Activated CD4-positive, alpha-beta T cell treated with anti-CD3 and anti-CD28 coated beads, Interleukin-2, Interleukin-6, amounts not matched to agents 100 ng/mL and 50 ng/mL, durations not matched to agents 16 hours and 8 hours (primary cell): Measurements from ENCODE around the gene PSMA3.
"Not testable (repeated sequence)": the region's sequence is repeated elsewhere in the genome, so short reads cannot be mapped to it uniquely, and the experiment has no call there.

Experiments used
- DNase-seq: peaks from one replicate; pipeline ENCODE4 v3.0.0-alpha.2; 2020

The PSMA3 gene

GRCh38 chr14:58244556-58245387, at the start of gene PSMA3:
Gene PSMA3 (plus strand): TSS chr14:58244843. CDS start chr14:58244921, 78 bp downstream.
- DNase-seq, result peak; percentile 99

GRCh38 chr14:58196198-58196597, 48.4 kb upstream of the PSMA3 start:
- no peak for DNase-seq

DNA sequence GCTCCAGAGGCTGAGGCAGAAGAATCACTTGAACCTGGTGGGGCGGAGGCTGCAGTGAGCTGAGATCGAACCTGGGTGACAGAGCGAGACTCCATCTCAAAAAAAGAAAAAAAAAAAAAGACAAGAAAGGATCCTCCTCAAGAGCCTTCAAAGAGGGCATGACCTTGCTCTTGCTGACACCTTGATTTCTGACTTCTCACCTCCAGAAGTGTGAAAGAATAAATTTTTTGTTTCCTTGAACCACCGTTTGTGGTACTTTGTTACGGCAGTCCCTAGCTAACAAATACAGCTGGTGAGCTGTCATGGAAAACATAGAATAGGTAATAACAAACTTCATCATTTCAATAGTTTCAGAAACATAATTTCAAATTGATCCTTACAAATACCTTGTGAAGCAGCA, 46.6 kb upstream of the PSMA3 start:
- DNase-seq, result no peak

- DNase-seq, result peak; percentile 92
These were observed 44.7 kb upstream of the PSMA3 start, which contains the start of gene ACTR10 for GRCh38 chr14:58199726-58200479. Gene ACTR10 (plus strand): TSS chr14:58200149. CDS start chr14:58200218, 69 bp downstream.

DNA sequence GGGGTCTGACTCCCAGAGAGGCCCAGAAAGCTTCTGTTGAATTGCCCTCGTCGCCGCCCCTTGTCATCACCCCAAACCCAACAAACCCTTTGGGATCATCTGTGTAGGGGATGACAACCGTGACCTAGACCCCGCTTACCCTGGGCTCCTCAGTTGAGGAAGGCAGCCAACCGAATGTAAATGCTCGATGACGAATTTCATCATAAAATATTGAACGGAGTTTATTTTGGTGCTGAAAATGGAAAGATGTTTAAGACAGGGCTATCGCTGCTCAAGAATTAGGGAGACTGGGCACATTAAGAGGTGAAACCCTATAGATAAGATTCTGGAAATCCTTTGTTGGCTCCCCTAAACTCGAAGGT, 44.2 kb upstream of the PSMA3 start:
- DNase-seq, result no peak

GRCh38 chr14:58200846-58201245, 43.8 kb upstream of the PSMA3 start:
- DNase-seq, result no peak

GRCh38 chr14:58213176-58213575, 31.5 kb upstream of the PSMA3 start:
- no peak for DNase-seq

DNA sequence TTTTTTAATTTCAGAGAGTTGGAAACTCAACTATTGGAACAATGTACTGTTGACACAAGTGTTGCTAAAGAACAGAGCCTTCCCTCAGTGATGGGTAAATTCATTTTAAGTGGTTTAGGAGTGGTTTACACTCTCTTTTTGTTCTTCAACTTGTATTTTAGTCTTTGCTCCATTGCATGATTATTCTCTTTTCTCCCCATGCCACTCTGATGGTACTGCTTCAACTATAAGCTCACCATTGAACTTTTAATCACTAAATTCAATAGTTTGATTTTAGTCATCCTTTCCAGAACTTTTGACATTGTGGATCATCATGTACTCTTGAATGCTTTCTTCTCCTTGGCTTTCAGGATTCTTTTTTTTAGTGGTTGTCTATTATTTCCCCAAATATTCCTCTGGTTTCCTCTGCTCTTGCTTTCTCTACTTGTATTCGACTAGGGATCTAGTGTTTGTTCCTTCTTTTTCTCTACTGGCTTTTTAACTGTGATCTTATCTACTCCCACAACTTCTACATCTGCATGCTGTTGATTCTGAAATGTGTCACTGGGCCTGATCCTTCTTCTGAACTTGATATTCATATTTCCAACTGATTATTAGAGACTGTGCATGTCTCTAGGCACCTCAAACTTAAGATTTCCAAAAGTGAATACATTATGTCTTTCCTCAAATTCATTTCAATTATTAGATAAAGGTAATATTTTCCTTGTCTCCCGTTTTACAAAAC, 29.3 kb upstream of the PSMA3 start:
- DNase-seq, result no peak

DNA sequence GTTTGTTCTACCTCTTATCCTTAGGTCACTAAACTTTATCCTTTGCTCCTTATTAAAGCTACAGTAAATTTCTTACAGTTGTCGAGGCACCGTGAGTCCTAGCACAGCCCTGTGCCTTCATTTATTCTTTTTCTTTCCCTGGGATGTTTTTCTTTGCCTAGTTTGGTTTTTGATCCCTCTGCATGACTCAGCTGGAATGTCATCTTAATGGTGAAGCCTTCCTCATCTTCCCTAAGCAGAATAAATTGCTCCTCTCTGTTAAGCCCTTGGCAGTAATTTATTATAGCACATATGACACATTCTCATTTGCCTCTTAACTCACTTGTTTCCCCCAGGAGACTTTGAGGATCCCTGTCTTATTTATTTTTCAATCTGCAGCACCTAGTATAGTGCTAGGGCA, 28.1 kb upstream of the PSMA3 start:
- DNase-seq, result no peak

- DNase-seq, result no peak
These were observed 17.4 kb upstream of the PSMA3 start for GRCh38 chr14:58227096-58227819.

GRCh38 chr14:58238252-58239243, 6.1 kb upstream of the PSMA3 start:
- DNase-seq, result no peak

GRCh38 chr14:58239244-58240195, 5.1 kb upstream of the PSMA3 start:
- DNase-seq, result peak; percentile 85

DNA sequence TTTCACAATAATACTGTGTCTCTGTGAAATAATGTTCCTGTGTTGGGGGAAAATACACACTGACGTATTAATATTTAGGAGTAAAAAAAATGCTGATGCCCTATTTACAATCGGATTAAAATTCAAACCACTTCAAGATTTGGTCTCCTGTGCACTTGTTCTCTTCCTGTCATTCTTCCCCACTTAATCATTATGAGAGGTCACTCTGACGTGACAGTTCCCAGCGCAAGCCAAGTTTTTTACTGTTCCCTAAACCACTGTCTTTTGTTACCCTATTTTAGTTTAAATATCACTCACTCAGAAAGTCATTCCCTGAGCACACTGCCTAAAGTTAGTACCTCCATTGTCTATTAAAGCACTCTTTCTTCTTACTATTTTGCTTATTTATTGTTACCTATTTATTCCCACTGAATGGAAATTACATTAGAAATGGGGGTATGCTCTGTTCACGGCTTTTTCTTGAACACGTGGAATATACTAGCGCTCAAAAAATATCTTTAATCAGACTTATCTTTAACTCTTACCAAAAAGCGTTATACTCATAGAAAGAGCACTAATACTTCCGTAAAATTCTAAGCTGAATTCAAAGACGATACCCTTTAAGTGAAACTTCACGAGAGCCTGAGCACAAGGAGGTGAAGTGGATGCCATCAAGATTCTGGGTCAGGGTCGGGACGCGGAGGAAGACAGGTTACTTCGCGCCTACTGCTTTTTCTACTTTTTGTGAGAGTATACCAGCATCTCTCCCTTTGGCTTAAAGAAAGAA, 670 bp upstream of the PSMA3 start:
- peak; percentile 33 for DNase-seq

GRCh38 chr14:58245562-58245961, 919 bp downstream of the PSMA3 start:
- DNase-seq, result no peak

GRCh38 chr14:58249611-58250010, 5.0 kb downstream of the PSMA3 start:
- DNase-seq, result no peak

DNA sequence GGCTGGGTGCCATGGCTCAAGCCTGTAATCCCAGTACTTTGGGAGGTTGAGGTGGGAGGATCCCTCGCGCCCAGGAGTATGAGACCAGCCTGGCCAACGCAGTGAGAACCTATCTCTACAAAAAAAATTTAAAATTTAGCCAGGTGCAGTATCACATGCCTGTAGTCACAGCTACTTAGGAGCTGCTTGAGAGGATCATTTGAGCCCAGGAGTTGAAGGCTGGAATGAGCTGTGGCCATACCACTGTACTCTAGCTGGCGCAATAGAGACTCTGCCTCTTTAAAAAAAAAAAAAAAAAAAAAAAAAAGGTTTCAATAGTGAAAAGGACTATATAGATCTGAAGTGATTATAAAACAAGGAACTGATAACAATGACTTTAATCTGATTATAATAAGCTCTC, 13.5 kb downstream of the PSMA3 start:
- DNase-seq, result no peak

GRCh38 chr14:58262005-58262404, 17.4 kb downstream of the PSMA3 start:
- not testable (repeated sequence) for DNase-seq

GRCh38 chr14:58265401-58265800, 20.8 kb downstream of the PSMA3 start:
- DNase-seq, result no peak

DNA sequence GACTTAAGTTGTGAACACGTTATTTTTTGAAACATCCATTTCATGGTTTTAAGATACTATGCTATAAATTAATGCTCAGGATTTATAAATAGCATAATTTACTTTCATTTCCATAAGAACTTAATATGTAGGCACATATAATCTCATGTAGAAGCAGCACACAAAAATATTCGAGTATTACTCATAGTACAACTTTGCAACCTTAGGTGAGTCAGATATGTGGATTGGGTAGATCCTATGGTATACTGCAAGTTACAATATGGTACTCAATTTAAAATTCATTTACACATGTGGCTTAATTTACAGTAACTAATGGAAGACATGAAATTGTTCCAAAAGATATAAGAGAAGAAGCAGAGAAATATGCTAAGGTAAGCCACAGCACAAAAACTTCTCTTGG, 26.0 kb downstream of the PSMA3 start:
- peak; percentile 15 for DNase-seq
